Activated CD8-positive, alpha-beta T cell treated with anti-CD3 and anti-CD28 coated beads for 36 hours (primary cell): Measurements from ENCODE around the gene NUDT13. TPM values are rescaled to one million over a fixed set of nuclear protein-coding genes. Genes with fewer than 3 reads are reported as not detected.

ENCODE experiments used
- ATAC-seq: fragments of 200-7000 bp; cut with Tn5 transposase; one replicate; pipeline ENCODE4 v1.10.0; 2021; ENCODE audit warnings: mild to moderate bottlenecking, moderate library complexity
- CTCF ChIA-PET: fragments of 350-600 bp; sonication (Branson Sonifier 250); formaldehyde crosslinking; loops from one replicate; lab custom pipeline; 2021; ENCODE audit warnings: antibody characterized with exemption; lab: Charles Lee
- POLR2A ChIA-PET: fragments of 350-600 bp; sonication (Branson Sonifier 250); formaldehyde crosslinking; loops from one replicate; lab custom pipeline; 2021; ENCODE audit warnings: antibody characterized with exemption; lab: Charles Lee
- DNase-seq: peaks from one replicate; pipeline ENCODE4 v3.0.0-alpha.2; 2020
- H3K27ac Mint-ChIP-seq: one replicate; pipeline ENCODE4 v1.8.0; 2021; ENCODE audit warnings: mild to moderate bottlenecking, mixed read lengths
- H3K27me3 Mint-ChIP-seq: one replicate; pipeline ENCODE4 v1.8.0; 2021; ENCODE audit warnings: mixed read lengths
- H3K36me3 Mint-ChIP-seq: one replicate; pipeline ENCODE4 v1.8.0; 2021; ENCODE audit warnings: low read depth, mixed read lengths
- H3K4me1 Mint-ChIP-seq: one replicate; pipeline ENCODE4 v1.8.0; 2021; ENCODE audit warnings: low read depth, mixed read lengths
- H3K4me3 Mint-ChIP-seq: one replicate; pipeline ENCODE4 v1.8.0; 2021; ENCODE audit warnings: mild to moderate bottlenecking, moderate library complexity, mixed read lengths
- H3K9me3 Mint-ChIP-seq: one replicate; pipeline ENCODE4 v1.8.0; 2021; ENCODE audit warnings: mixed read lengths
- intact Hi-C: fragments of 100-400 bp; cut with micrococcal nuclease; formaldehyde crosslinking; loops from one replicate; pipeline ENCODE4 v1.10.0; 2022
- total RNA-seq, 2 experiments: library from RNA; stranded (reverse); gene quantifications; one replicate each; pipeline ENCODE4 v1.2.3, GENCODE V29; 2021
- TF ChIP-seq, protein P1 (sequence below): fragments of 200-600 bp; IDR thresholded peaks from one replicate; pipeline ENCODE4 v1.8.0; 2022; ENCODE audit warnings: antibody characterized with exemption, mild to moderate bottlenecking

NUDT13 gene
- 1 to 10 TPM; 2.3 to 2.4 TPM for total RNA-seq

DNA sequence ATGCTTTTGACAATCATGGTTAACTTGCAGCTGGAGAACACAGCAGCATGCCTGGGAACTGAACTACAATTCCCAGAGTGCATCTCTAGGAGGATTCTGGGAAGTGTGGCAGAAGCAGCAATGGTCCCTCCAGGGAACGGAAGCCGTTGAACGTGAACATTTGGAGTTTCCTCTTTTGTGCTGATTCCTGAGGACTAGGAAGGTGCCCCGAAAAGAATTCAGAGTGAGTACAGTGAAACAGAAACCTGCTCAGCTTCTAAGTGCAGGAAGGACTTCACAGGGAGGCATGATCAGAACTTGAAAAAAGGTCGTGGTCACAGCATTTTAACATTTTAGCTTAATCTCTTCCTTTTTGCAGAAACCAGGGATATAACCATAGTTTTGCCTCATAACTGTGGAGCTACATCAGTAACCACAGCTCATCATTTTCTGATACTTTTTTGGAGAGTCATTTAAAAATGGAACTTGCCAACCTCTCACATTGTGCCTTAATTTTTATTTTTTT is at the start of gene NUDT13:
Gene NUDT13, plus strand, starts transcription at position 111 of the 505 bp plus-strand sequence. CDS start 3,911 bp downstream, outside the sequence.
- TF ChIP-seq, protein P1, sequence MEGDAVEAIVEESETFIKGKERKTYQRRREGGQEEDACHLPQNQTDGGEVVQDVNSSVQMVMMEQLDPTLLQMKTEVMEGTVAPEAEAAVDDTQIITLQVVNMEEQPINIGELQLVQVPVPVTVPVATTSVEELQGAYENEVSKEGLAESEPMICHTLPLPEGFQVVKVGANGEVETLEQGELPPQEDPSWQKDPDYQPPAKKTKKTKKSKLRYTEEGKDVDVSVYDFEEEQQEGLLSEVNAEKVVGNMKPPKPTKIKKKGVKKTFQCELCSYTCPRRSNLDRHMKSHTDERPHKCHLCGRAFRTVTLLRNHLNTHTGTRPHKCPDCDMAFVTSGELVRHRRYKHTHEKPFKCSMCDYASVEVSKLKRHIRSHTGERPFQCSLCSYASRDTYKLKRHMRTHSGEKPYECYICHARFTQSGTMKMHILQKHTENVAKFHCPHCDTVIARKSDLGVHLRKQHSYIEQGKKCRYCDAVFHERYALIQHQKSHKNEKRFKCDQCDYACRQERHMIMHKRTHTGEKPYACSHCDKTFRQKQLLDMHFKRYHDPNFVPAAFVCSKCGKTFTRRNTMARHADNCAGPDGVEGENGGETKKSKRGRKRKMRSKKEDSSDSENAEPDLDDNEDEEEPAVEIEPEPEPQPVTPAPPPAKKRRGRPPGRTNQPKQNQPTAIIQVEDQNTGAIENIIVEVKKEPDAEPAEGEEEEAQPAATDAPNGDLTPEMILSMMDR: no peak
- Mint-ChIP-seq H3K4me1 (peaks cover 10% of the 10 kb centered on the region), H3K27me3 (no peaks in the 10 kb centered on the region), H3K4me3 (peak within 1 kb of the TSS; percentile 89), H3K27ac (peak within 1 kb of the TSS; percentile 91), H3K9me3 (peaks cover 6% of the 10 kb centered on the region), H3K36me3 (peaks cover 24% of the 10 kb centered on the region)
- ChIA-PET CTCF (interaction anchor here (1.0 to 2.5 kb wide), 8 partner anchors 10 to 59 kb away, joined by 3 to 13 read pairs (median 4); partner anchors contain the start of gene P4HA1), POLR2A (interaction anchor here (0.7 to 2.5 kb wide), 4 partner anchors 11 to 22 kb away, joined by 3 to 14 read pairs (median 8); no protein-coding TSS in a partner anchor)
- ATAC-seq (peak; percentile 86), DNase-seq (peak; percentile 55)
- intact Hi-C loops: no loop called here

- ChIA-PET CTCF (interaction anchor here (0.6 to 1.6 kb wide), 14 partner anchors 9 to 702 kb away, joined by 3 to 7 read pairs (median 3); partner anchors contain the start of genes NUDT13 and PLA2G12B), POLR2A (no interaction called here)
- Mint-ChIP-seq H3K4me3 (no peak overlapping the region), H3K27me3 (no peaks in the 10 kb centered on the region), H3K27ac (peak overlapping the region; percentile 70), H3K9me3 (no peaks in the 10 kb centered on the region), H3K36me3 (peaks cover 36% of the 10 kb centered on the region), H3K4me1 (peaks cover 16% of the 10 kb centered on the region)
- no peak for DNase-seq
- intact Hi-C loops: no loop called here
- peak; percentile 47 for ATAC-seq
- TF ChIP-seq, protein P1: peak; percentile 66
Measured at GRCh38 chr10:73060738-73061635, 49.3 kb upstream of the NUDT13 start.

- no peaks in the 10 kb centered on the region for H3K27me3 Mint-ChIP-seq
- ChIA-PET CTCF (interaction anchor here (0.6 to 1.6 kb wide), 13 partner anchors 10 to 702 kb away, joined by 3 to 7 read pairs (median 3); partner anchors contain the start of genes NUDT13 and PLA2G12B), POLR2A (no interaction called here)
- peaks cover 16% of the 10 kb centered on the region for H3K4me1 Mint-ChIP-seq
- TF ChIP-seq, protein P1: no peak
- intact Hi-C loops: no loop called here
- H3K36me3 Mint-ChIP-seq: peaks cover 35% of the 10 kb centered on the region
- no peaks in the 10 kb centered on the region for H3K9me3 Mint-ChIP-seq
- H3K27ac Mint-ChIP-seq: no peak overlapping the region
- ATAC-seq: no peak
- no peak for DNase-seq
- no peak overlapping the region for H3K4me3 Mint-ChIP-seq
Measured at GRCh38 chr10:73061743-73062142, 48.5 kb upstream of the NUDT13 start.

GRCh38 chr10:73065441-73065840 is 44.8 kb upstream of the NUDT13 start:
- DNase-seq: no peak
- no peak for ATAC-seq
- H3K4me3 Mint-ChIP-seq: no peak overlapping the region
- POLR2A ChIA-PET: no interaction called here
- no peaks in the 10 kb centered on the region for H3K27me3 Mint-ChIP-seq
- peaks cover 12% of the 10 kb centered on the region for H3K4me1 Mint-ChIP-seq
- CTCF ChIA-PET: no interaction called here
- H3K27ac Mint-ChIP-seq: no peak overlapping the region
- TF ChIP-seq, protein P1: no peak
- H3K9me3 Mint-ChIP-seq: no peaks in the 10 kb centered on the region
- H3K36me3 Mint-ChIP-seq: peaks cover 37% of the 10 kb centered on the region
- intact Hi-C loops: no loop called here
